GM12865 (cell line): ENCODE measurements around the gene NPM3.

Experiments used
- DNase-seq: peaks from one replicate; pipeline ENCODE4 v3.0.0; 2010; ENCODE audit warnings: low read depth
- H3K4me3 ChIP-seq: 2 replicates; pipeline ENCODE4 v1.5.1; 2011; ENCODE audit warnings: mild to moderate bottlenecking, low read depth, low read length, control low read depth
- CTCF ChIP-seq: IDR thresholded peaks from 2 replicates; pipeline ENCODE4 v1.5.1; 2011; ENCODE audit warnings: low read length, control low read depth, low read depth, inconsistent platforms; ENCODE audit not compliant: insufficient read depth; ENCODE audit errors: missing control alignments

Gene NPM3

DNA sequence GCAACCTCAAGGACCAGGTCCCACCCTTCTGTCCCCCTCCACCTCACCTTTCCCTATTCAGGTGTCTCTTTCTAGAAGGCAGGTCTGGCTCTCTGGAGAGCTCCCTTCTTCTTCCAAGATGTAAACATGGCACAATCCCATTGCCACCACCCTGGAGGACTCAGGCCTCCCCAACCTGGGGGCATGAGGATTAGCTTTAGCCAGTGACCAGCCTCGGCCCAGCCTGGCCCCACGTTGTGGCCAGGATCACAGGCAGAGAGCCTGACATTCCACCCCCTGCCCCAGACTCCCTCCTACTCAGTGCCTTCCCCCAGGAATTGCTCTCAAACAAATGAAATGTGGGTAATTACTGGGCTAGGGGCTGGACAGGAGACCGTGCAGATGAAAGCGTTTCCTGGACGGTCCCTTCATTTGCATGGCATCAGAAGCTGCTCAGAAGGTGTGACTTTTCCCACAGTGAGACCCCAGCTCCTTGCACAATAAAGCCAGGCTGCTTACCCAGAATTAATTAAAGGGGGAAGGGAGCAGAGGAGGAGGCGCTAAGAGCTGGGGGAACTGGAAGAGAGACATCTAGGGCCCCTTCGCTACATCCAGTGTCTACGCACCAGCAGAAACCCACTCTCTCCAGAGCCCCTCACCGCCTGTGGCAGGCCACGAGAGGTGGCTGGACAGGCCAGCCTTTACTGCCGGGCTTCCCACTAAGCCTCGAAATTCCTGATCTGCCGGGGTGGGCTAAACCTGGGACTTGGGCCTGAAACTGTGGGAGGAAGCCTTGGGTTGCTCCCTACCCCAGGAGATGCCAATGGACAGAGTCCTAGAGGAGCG, 15.1 kb downstream of the NPM3 start:
- no peak for DNase-seq
- TF ChIP-seq CTCF, result no peak
- no peak overlapping the region for H3K4me3 ChIP-seq

GRCh38 chr10:101767600-101767945, 15.7 kb downstream of the NPM3 start:
- TF ChIP-seq CTCF, result no peak
- no peak for DNase-seq
- H3K4me3 ChIP-seq, result no peak overlapping the region

DNA sequence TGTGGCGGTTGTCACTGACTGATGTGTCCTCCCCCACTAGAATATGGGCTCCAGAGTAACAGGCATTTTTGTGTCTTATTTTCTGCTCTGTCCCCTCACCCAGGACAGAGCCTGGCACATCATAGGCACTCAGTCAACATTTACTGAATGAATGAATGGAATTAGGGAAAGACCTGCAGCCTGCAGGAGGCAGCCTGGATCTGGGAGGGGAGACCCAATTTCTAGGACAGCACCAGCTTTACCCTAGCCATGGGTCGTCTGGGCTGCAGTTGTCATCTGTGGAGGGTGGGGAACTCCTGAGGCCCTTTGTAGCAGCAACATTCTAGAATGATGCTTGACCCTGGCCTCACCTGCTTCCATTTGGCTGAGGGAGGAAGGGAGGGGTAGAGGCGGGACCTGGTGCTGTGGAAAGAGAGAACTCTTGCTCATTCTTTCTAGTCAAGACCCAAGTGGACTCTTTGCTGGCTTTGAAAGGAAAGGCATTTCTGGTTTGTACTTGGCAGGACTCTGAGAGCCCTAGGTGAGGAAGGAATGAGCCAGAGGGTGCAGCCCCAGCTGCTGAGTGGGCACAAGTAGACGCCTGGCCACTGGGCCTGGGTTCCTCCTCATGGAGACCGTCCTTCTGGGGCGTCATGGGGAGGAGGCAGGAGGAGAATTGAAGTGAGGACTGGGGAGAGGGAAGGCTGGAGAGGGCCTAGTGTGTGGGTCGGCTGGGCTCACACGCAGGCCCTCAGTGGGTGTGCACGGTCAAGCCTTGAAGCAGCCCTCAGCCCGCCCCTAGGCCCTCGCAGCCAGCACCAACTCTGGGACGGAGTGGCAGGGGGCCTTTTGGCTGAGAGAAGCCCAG, 16.3 kb downstream of the NPM3 start:
- DNase-seq, result no peak
- no peak for TF ChIP-seq CTCF
- H3K4me3 ChIP-seq, result no peak overlapping the region

DNA sequence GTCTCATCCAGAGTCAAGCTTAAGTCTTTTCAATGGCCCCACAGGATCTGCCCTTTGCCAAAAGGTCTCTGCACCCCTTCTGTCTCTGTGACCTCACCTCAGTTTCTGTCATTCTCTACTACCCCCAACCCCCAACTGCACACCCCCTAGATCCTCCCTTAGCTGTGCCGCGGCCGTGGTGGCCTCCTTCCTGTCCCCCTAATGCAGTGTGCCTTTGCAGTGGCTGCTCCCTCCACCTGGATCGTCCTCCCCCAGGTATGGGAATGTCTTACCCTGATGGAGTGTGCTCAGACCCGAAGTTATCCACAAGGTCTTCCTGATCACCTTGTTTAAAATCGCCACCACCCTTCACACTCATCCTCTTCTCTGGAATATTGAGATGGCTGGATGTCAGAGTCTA, 16.9 kb downstream of the NPM3 start:
- TF ChIP-seq CTCF, result no peak
- DNase-seq, result no peak
- no peak overlapping the region for H3K4me3 ChIP-seq

GRCh38 chr10:101763141-101763846, 20.0 kb downstream of the NPM3 start:
- no peak for TF ChIP-seq CTCF
- H3K4me3 ChIP-seq, result no peak overlapping the region
- DNase-seq, result no peak

DNA sequence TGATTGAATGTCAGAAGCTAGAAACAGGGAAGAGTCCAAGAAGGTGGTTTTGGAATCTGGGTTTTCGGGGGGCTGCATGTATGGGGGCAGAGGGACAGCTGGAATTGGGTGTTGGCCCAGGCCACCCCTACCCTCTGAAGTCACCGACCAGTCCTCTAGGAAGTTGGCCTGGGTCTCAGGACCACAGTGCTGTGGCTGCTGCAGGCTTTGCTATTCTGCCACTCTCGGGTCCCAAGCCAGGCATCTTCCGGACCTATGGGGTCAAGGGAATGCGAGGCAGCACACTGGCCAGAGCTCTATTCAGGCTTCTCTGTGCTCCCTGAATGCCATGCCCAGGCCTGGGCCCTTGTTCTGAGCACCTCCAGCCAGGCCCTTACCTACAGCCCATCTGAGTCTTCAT, 20.5 kb downstream of the NPM3 start:
- no peak for DNase-seq
- H3K4me3 ChIP-seq, result no peak overlapping the region
- no peak for TF ChIP-seq CTCF
